Parathyroid adenoma (tissue), 2 donors: Measurements from ENCODE around the gene GALNT18.

Experiments
- H2AFZ ChIP-seq: fragments of 300-600 bp; sonication (generic); one replicate; pipeline ENCODE4 v1.7.0; 2017; ENCODE audit warnings: antibody characterized with exemption, mild to moderate bottlenecking
- H3K27ac ChIP-seq: fragments of 300-600 bp; sonication (generic); one replicate; pipeline ENCODE4 v1.7.0; 2017
- H3K27me3 ChIP-seq: fragments of 300-600 bp; sonication (generic); one replicate; pipeline ENCODE4 v1.7.0; 2017; ENCODE audit warnings: low read length; ENCODE audit not compliant: control insufficient read depth, insufficient read depth
- H3K36me3 ChIP-seq: fragments of 300-600 bp; sonication (generic); one replicate; pipeline ENCODE4 v1.7.0; 2017; ENCODE audit warnings: low read length; ENCODE audit not compliant: control insufficient read depth, insufficient read depth
- H3K4me1 ChIP-seq: fragments of 300-600 bp; sonication (generic); one replicate; pipeline ENCODE4 v1.7.0; 2017; ENCODE audit warnings: control low read depth
- H3K4me2 ChIP-seq: fragments of 300-600 bp; sonication (generic); one replicate; pipeline ENCODE4 v1.7.0; 2017; ENCODE audit warnings: low read length
- H3K4me3 ChIP-seq: fragments of 300-600 bp; sonication (generic); one replicate; pipeline ENCODE4 v1.7.0; 2017; ENCODE audit warnings: low read depth, low read length
- H3K79me2 ChIP-seq: fragments of 300-600 bp; sonication (generic); one replicate; pipeline ENCODE4 v1.7.0; 2017; ENCODE audit warnings: control low read depth
- H3K9ac ChIP-seq: fragments of 300-600 bp; sonication (generic); one replicate; pipeline ENCODE4 v1.7.0; 2017; ENCODE audit warnings: mild to moderate bottlenecking
- H3K9me3 ChIP-seq: fragments of 300-600 bp; sonication (generic); one replicate; pipeline ENCODE4 v1.7.0; 2017; ENCODE audit warnings: low read length; ENCODE audit not compliant: control insufficient read depth
- TF ChIP-seq, protein P1 (sequence below): fragments of 300-600 bp; sonication (generic); IDR thresholded peaks from one replicate; pipeline ENCODE4 v1.7.0; 2017; ENCODE audit warnings: antibody characterized with exemption, mild to moderate bottlenecking
- donor health status: primary hyperparathyroidism.

The GALNT18 gene

DNA sequence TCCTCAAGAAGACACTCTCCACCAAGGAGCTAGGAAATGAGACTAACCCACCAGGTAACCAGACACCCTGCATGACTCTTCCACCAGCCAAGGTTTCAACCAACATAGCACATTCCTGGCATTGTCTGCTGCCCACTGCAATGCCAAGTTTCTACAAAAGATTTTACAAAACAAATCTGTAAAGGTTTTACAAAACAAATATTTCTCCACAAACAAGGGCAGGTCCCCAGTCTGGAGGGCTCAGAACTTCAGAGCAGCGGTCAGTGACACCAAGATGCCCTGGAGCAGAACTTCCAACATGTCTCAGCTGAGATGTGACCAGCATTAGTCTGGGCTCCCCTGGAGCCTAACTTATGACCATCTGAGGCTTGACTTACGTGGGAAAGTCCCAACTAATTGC lies 14.0 kb downstream of the GALNT18 start:
- Histone ChIP-seq H3K36me3 (no peaks in the 10 kb centered on the region), H3K9me3 (no peaks in the 10 kb centered on the region), H3K4me2 (no peak overlapping the region), H3K27me3 (no peaks in the 10 kb centered on the region), H2AFZ (no peak overlapping the region), H3K4me1 (peaks cover 3% of the 10 kb centered on the region), H3K27ac (no peak overlapping the region), H3K4me3 (no peak overlapping the region), H3K79me2 (no peaks in the 10 kb centered on the region), H3K9ac (no peak overlapping the region)
- TF ChIP-seq, protein P1, sequence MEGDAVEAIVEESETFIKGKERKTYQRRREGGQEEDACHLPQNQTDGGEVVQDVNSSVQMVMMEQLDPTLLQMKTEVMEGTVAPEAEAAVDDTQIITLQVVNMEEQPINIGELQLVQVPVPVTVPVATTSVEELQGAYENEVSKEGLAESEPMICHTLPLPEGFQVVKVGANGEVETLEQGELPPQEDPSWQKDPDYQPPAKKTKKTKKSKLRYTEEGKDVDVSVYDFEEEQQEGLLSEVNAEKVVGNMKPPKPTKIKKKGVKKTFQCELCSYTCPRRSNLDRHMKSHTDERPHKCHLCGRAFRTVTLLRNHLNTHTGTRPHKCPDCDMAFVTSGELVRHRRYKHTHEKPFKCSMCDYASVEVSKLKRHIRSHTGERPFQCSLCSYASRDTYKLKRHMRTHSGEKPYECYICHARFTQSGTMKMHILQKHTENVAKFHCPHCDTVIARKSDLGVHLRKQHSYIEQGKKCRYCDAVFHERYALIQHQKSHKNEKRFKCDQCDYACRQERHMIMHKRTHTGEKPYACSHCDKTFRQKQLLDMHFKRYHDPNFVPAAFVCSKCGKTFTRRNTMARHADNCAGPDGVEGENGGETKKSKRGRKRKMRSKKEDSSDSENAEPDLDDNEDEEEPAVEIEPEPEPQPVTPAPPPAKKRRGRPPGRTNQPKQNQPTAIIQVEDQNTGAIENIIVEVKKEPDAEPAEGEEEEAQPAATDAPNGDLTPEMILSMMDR, result no peak

DNA sequence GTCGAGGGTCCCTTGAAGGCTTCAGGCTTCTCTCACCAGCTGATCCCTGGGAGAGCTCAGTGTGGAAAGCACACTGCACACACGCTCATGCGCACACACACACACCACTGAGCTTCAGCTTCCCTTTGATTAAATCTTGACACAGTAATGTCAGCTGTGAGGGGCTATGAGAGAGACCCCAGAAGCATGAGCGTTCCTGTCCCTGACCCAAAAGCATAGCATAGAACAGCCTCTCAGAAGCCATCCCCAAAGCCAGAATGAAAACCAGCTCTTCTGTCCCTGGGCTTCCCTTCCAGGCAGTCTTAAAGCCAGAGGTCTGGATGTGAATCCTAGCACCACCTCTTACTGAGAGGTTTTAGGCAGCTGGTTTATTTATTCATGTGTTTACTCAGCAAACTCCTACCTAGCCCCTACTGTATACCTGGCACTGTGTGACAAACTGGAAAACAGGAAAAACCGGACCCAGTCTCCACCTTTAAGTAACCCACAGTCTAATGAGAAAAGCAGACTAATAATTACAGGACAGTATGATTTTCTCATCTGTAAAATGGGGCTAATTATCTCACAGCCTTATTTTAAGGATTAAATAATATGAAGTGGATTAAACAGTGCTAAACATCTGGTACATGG lies 15.9 kb downstream of the GALNT18 start:
- peaks cover 3% of the 10 kb centered on the region for H3K4me1 ChIP-seq

DNA sequence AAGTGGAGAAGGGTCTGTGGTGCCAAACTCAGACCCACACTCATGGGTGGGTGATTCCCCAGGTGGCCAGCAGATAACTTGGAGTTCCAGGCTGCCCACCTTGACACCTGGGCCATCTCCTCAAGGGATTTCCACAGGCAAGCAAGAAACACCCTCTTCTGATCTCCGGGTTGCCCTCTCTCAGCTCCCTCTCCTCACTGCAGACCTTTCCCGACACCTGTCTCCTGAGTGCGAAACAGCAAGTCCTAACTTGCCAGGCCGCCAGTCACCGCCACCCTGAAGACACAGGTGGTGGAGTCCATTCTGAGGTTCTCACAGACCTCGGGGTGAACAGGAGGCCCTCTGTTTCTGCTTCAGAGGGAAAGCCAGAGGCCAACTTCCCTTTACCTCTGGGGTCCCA lies 16.6 kb downstream of the GALNT18 start:
- Histone ChIP-seq H2AFZ (no peak overlapping the region), H3K4me3 (no peak overlapping the region), H3K4me2 (no peak overlapping the region), H3K9me3 (no peaks in the 10 kb centered on the region), H3K27me3 (no peaks in the 10 kb centered on the region), H3K79me2 (no peaks in the 10 kb centered on the region), H3K4me1 (peaks cover 3% of the 10 kb centered on the region), H3K27ac (no peak overlapping the region), H3K36me3 (no peaks in the 10 kb centered on the region), H3K9ac (no peak overlapping the region)
- TF ChIP-seq, protein P1, result no peak

More for the DNA sequence above, 15.9 kb downstream of the GALNT18 start:
- H3K4me3 ChIP-seq, result no peak overlapping the region
- H3K27ac ChIP-seq, result no peak overlapping the region
- no peaks in the 10 kb centered on the region for H3K79me2 ChIP-seq
- H3K36me3 ChIP-seq, result no peaks in the 10 kb centered on the region
- H3K9ac ChIP-seq, result no peak overlapping the region
- H2AFZ ChIP-seq, result no peak overlapping the region
- TF ChIP-seq, protein P1, result no peak
- no peak overlapping the region for H3K4me2 ChIP-seq
- H3K27me3 ChIP-seq, result no peaks in the 10 kb centered on the region
- H3K9me3 ChIP-seq, result no peaks in the 10 kb centered on the region

DNA sequence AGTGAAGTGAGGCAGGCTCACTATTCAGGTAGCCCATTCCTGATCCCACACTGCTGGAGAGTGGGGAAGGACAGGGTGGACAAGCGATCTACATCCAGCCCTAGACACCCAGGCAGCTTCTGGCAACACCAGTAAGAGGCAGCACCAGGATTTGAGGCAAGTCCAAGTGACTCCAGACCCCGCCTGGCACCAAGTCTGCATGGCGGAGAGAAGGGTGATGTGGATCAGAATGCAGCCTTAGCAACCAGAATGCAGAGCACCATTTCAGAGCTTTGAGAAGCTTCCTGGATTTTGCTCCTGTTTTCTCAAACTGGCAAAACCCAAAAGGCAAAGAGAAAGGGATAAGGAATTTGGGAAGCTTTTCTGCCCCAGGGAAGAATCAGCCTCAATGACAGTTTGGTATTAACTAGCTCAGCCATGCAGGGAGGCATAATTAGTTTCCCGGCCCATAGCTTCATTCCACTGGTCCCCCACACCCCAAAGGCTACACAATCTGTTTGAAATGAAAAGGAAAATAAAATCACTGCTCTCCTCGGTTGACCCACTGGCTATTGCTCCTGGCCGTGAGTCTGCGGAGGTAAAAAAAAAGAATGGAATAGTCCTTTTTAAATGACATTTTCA lies 17.3 kb downstream of the GALNT18 start:
- H3K36me3 ChIP-seq, result no peaks in the 10 kb centered on the region
- TF ChIP-seq, protein P1, result no peak
- peaks cover 3% of the 10 kb centered on the region for H3K4me1 ChIP-seq
- no peak overlapping the region for H3K4me2 ChIP-seq
- H3K27ac ChIP-seq, result no peak overlapping the region
- H2AFZ ChIP-seq, result no peak overlapping the region
- no peaks in the 10 kb centered on the region for H3K79me2 ChIP-seq
- no peaks in the 10 kb centered on the region for H3K9me3 ChIP-seq
- H3K4me3 ChIP-seq, result no peak overlapping the region
- H3K9ac ChIP-seq, result no peak overlapping the region
- no peaks in the 10 kb centered on the region for H3K27me3 ChIP-seq

DNA sequence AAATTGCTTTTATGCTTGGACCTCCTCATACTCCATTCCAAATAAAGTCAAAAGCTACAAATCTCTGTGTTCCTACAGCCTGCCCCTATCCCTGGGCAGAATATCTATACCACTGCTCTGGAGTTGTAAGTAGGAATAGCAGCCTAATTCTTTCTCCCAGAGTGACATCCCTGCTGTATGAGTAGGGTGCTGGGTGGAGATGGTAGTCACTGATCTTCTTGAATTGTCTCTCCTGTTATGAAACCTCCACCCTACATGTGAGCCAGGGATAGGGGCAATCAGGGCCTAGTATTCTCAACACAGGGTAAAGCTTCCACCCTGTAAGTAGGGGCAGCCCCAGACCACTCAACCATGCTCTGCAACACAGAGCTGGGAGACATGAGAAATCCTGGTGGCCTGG lies 19.8 kb downstream of the GALNT18 start:
- Histone ChIP-seq H3K4me2 (no peak overlapping the region), H3K27ac (no peak overlapping the region), H3K27me3 (no peaks in the 10 kb centered on the region), H3K9me3 (no peaks in the 10 kb centered on the region), H3K36me3 (no peaks in the 10 kb centered on the region), H2AFZ (no peak overlapping the region), H3K4me3 (no peak overlapping the region), H3K4me1 (no peaks in the 10 kb centered on the region), H3K9ac (no peak overlapping the region), H3K79me2 (no peaks in the 10 kb centered on the region)
- TF ChIP-seq, protein P1, result no peak
